Measurements from ENCODE around the gene LHFPL4. TPM values are rescaled to one million over a fixed set of nuclear protein-coding genes. Genes with fewer than 3 reads are reported as not detected.
"Not testable (repeated sequence)": the region's sequence is repeated elsewhere in the genome, so short reads cannot be mapped to it uniquely, and the experiment has no call there.

The LHFPL4 gene
- total RNA-seq: under 1 TPM in 2 of 4 donors, not detected in 2; 0.04 to 0.13 TPM

- TF ChIP-seq CTCF (IDR thresholded peaks at IDR 0.05) (no peak), EP300 (IDR thresholded peaks at IDR 0.05) (no peak), POLR2AphosphoS5 (IDR thresholded peaks at IDR 0.05) (no peak), POLR2A (IDR thresholded peaks at IDR 0.05) (no peak)
- Histone ChIP-seq H3K27me3 (peaks cover 72% of the 10 kb centered on the region), H3K36me3 (no peaks in the 10 kb centered on the region), H3K4me3 (peak within 1 kb of the TSS in 1 of 2 donors; percentile 19), H3K27ac (no peak within 1 kb of the TSS), H3K9me3 (no peaks in the 10 kb centered on the region), H3K4me1 (peaks cover 0 to 9% (median 0%) of the 10 kb centered on the region in 3 donors)
- no peak for ATAC-seq
- WGBS, 2 donors (ENCODE audit: low coverage in 1 of 2): 3 to 6% methylated on average over 10 to 11 of the region's 75 CpGs
These were observed at the start of gene LHFPL4 for GRCh38 chr3:9553021-9553947. TSS of gene LHFPL4 (minus strand) at chr3:9553822. CDS start at chr3:9552679, 1,143 bp downstream.

GRCh38 chr3:9602620-9603019, 49.0 kb upstream of the LHFPL4 start:
- ATAC-seq: no peak
- Histone ChIP-seq H3K36me3 (no peaks in the 10 kb centered on the region), H3K4me1 (peaks cover 0 to 10% (median 0%) of the 10 kb centered on the region in 3 donors), H3K9me3 (peaks cover 0 to 32% (median 0%) of the 10 kb centered on the region in 3 donors), H3K4me3 (no peak overlapping the region), H3K27ac (no peak overlapping the region), H3K27me3 (peaks cover 4% of the 10 kb centered on the region)
- TF ChIP-seq CTCF (IDR thresholded peaks at IDR 0.05): no peak
- no peak for TF ChIP-seq EP300 (IDR thresholded peaks at IDR 0.05)
- no peak for TF ChIP-seq POLR2A (IDR thresholded peaks at IDR 0.05)
- TF ChIP-seq POLR2AphosphoS5 (IDR thresholded peaks at IDR 0.05): no peak
- 80% methylated on average over 4 of the region's 4 CpGs; no CpG with 5 or more reads in 1 of the 2 donors for WGBS, 2 donors (ENCODE audit: low coverage in 1 of 2)

GRCh38 chr3:9601006-9601581, 47.5 kb upstream of the LHFPL4 start:
- WGBS, 2 donors (ENCODE audit: low coverage in 1 of 2): 91% methylated on average over 4 of the region's 24 CpGs; no CpG with 5 or more reads in 1 of the 2 donors
- H3K36me3 ChIP-seq, H3K4me1 ChIP-seq, ATAC-seq, H3K27me3 ChIP-seq: not testable (repeated sequence)
- peaks cover 0 to 30% (median 0%) of the 10 kb centered on the region in 3 donors for H3K9me3 ChIP-seq
- peak overlapping the region in 1 of 2 donors; percentile 43 for H3K4me3 ChIP-seq
- H3K27ac ChIP-seq: peak overlapping the region in 2 of 4 donors; percentile 9 to 33

GRCh38 chr3:9600597-9600996, 47.0 kb upstream of the LHFPL4 start:
- H3K27ac ChIP-seq: peak overlapping the region in 2 of 4 donors; percentile 9 to 33
- WGBS, 2 donors (ENCODE audit: low coverage in 1 of 2): 0% methylated on average over 8 of the region's 42 CpGs; no CpG with 5 or more reads in 1 of the 2 donors
- H3K27me3 ChIP-seq: peaks cover 4% of the 10 kb centered on the region
- peak overlapping the region in 1 of 2 donors; percentile 43 for H3K4me3 ChIP-seq
- no peak for TF ChIP-seq POLR2AphosphoS5 (IDR thresholded peaks at IDR 0.05)
- TF ChIP-seq POLR2A (IDR thresholded peaks at IDR 0.05): no peak
- no peak for TF ChIP-seq CTCF (IDR thresholded peaks at IDR 0.05)
- no peak for TF ChIP-seq EP300 (IDR thresholded peaks at IDR 0.05)
- ATAC-seq: peak; percentile 71
- H3K4me1 ChIP-seq: peaks cover 0 to 10% (median 0%) of the 10 kb centered on the region in 3 donors
- no peaks in the 10 kb centered on the region for H3K36me3 ChIP-seq
- peaks cover 0 to 30% (median 0%) of the 10 kb centered on the region in 3 donors for H3K9me3 ChIP-seq

GRCh38 chr3:9598783-9599387, 45.3 kb upstream of the LHFPL4 start:
- no peak for ATAC-seq
- TF ChIP-seq CTCF (IDR thresholded peaks at IDR 0.05) (no peak), POLR2A (IDR thresholded peaks at IDR 0.05) (no peak)
- peaks cover 4% of the 10 kb centered on the region for H3K27me3 ChIP-seq
- H3K36me3 ChIP-seq: no peaks in the 10 kb centered on the region
- H3K9me3 ChIP-seq: peaks cover 0 to 26% (median 0%) of the 10 kb centered on the region in 3 donors
- peaks cover 0 to 10% (median 0%) of the 10 kb centered on the region in 3 donors for H3K4me1 ChIP-seq
- WGBS, 2 donors (ENCODE audit: low coverage in 1 of 2): 74 to 86% methylated on average over 3 to 5 of the region's 7 CpGs
- H3K4me3 ChIP-seq: no peak overlapping the region
- no peak overlapping the region for H3K27ac ChIP-seq

Measured in gastroesophageal sphincter (tissue), 4 donors.